Small intestine (tissue), 7 donors: ENCODE measurements around the gene RECQL5. TPM values are rescaled to one million over a fixed set of nuclear protein-coding genes. Genes with fewer than 3 reads are reported as not detected.

ENCODE experiments used
- DNase-seq, 2 donors: peaks; one replicate each; pipeline versions ENCODE4 v3.0.0 to v3.0.0-alpha.2; 2013
- FAIRE-seq: peaks from 2 replicates; lab custom pipeline; 2012; peaks lifted over from hg19 to GRCh38; lab: Jason Lieb, UNC
- H3K27ac ChIP-seq, 3 donors: one replicate each; pipeline ENCODE4 v1.5.1; 2013; ENCODE audit warnings: low read length in 2 of 3, mild to moderate bottlenecking in 2 of 3, control low read depth in 1 of 3, inconsistent platforms in 1 of 3, low read depth in 1 of 3, moderate library complexity in 1 of 3
- H3K27me3 ChIP-seq, 3 donors: one replicate each; pipeline ENCODE4 v1.6.1; 2013; ENCODE audit warnings: low read length in 3 of 3, inconsistent platforms in 1 of 3; ENCODE audit not compliant: control insufficient read depth in 3 of 3, insufficient read depth in 3 of 3
- H3K36me3 ChIP-seq, 3 donors: one replicate each; pipeline ENCODE4 v1.6.1; 2013; ENCODE audit warnings: low read length in 3 of 3, inconsistent platforms in 1 of 3, low read depth in 1 of 3, mild to moderate bottlenecking in 1 of 3, moderate library complexity in 1 of 3; ENCODE audit not compliant: control insufficient read depth in 3 of 3, insufficient read depth in 2 of 3
- H3K4me1 ChIP-seq, 3 donors: one replicate each; pipeline ENCODE4 v1.6.1; 2013; ENCODE audit warnings: low read length in 2 of 3, inconsistent platforms in 1 of 3, low read depth in 1 of 3, mild to moderate bottlenecking in 1 of 3, moderate library complexity in 1 of 3; ENCODE audit not compliant: control insufficient read depth in 3 of 3, insufficient read depth in 2 of 3
- H3K4me3 ChIP-seq, 3 donors: one replicate each; pipeline ENCODE4 v1.5.1; 2013; ENCODE audit warnings: low read length in 3 of 3, control low read depth in 1 of 3, inconsistent platforms in 1 of 3, low read depth in 1 of 3, mild to moderate bottlenecking in 1 of 3, moderate library complexity in 1 of 3
- H3K9me3 ChIP-seq, 2 donors: one replicate each; pipeline ENCODE4 v1.6.1; 2013; ENCODE audit warnings: low read depth in 1 of 2, low read length in 1 of 2; ENCODE audit not compliant: control insufficient read depth in 2 of 2, insufficient read depth in 1 of 2
- WGBS, 3 donors: extraction: QIAGEN DNeasy Blood & Tissue Kit; methylation state at CpG; one replicate each; pipeline ENCODE4 v1.1.7; 2013; 5-methylcytosine and 5-hydroxymethylcytosine counted together
- polyA plus RNA-seq, 4 donors: library from polyadenylated mRNA; stranded (reverse) in 3 of 4; unstranded in 1 of 4; fragments of 200-250 nt in 3 of 4; fragments of 120-200 nt in 1 of 4; gene quantifications; one replicate each; pipeline versions ENCODE4 v1.2.1 to v1.2.3, GENCODE V29; 2013
- donor health status: healthy with polysubstance abuse.
- donor health status: control.
- donor health status: control.
- donor health status: Bipolar disorder and iron deficiency.
- donor health status: healthy.

Gene RECQL5
- polyA plus RNA-seq, 4 donors = 14.6 to 41.2 (median 17.9) TPM

- Histone ChIP-seq H3K36me3 (peaks cover 2 to 62% (median 4%) of the 10 kb centered on the region in 3 donors), H3K4me3 (no peak overlapping the region), H3K27ac (peak overlapping the region; percentile 67 to 92 (median 87)), H3K9me3 (no peaks in the 10 kb centered on the region), H3K4me1 (peaks cover 7 to 37% (median 24%) of the 10 kb centered on the region in 3 donors), H3K27me3 (no peaks in the 10 kb centered on the region)
- DNase-seq = peak; percentile 89 to 98
- FAIRE-seq = no peak
- 13 to 56% (median 26%) methylated on average over 4 of the region's 4 CpGs for WGBS, 3 donors
Observed at GRCh38 chr17:75683583-75683982, 16.6 kb upstream of the RECQL5 start.

GRCh38 chr17:75681289-75681688 lies 14.3 kb upstream of the RECQL5 start:
- no peak overlapping the region for H3K4me3 ChIP-seq
- H3K9me3 ChIP-seq = no peaks in the 10 kb centered on the region
- H3K27ac ChIP-seq = no peak overlapping the region
- H3K4me1 ChIP-seq = peaks cover 4 to 28% (median 18%) of the 10 kb centered on the region in 3 donors
- no peak for FAIRE-seq
- DNase-seq = no peak
- H3K36me3 ChIP-seq = peaks cover 4 to 51% (median 4%) of the 10 kb centered on the region in 3 donors
- no peaks in the 10 kb centered on the region for H3K27me3 ChIP-seq
- WGBS, 3 donors = 83 to 85% (median 84%) methylated on average over 3 of the region's 3 CpGs

- DNase-seq (no peak), FAIRE-seq (no peak)
- Histone ChIP-seq H3K4me3 (no peak overlapping the region), H3K27ac (no peak overlapping the region), H3K36me3 (peaks cover 4 to 49% (median 4%) of the 10 kb centered on the region in 3 donors), H3K27me3 (no peaks in the 10 kb centered on the region), H3K9me3 (no peaks in the 10 kb centered on the region), H3K4me1 (peaks cover 4 to 24% (median 12%) of the 10 kb centered on the region in 3 donors)
- 94% methylated on average over 10 of the region's 10 CpGs for WGBS, 3 donors
Observed at GRCh38 chr17:75680431-75680830, 13.5 kb upstream of the RECQL5 start.

- H3K27me3 ChIP-seq = no peaks in the 10 kb centered on the region
- no peaks in the 10 kb centered on the region for H3K9me3 ChIP-seq
- H3K4me1 ChIP-seq = peaks cover 2 to 18% (median 9%) of the 10 kb centered on the region in 3 donors
- H3K4me3 ChIP-seq = no peak overlapping the region
- peaks cover 4 to 45% (median 4%) of the 10 kb centered on the region in 3 donors for H3K36me3 ChIP-seq
- peak in 1 of 2 donors; percentile 82 for DNase-seq
- no peak for FAIRE-seq
- WGBS, 3 donors = 16 to 59% (median 30%) methylated on average over 11 of the region's 11 CpGs
- peak overlapping the region; percentile 13 to 72 (median 69) for H3K27ac ChIP-seq
Observed at GRCh38 chr17:75679706-75680211, 12.8 kb upstream of the RECQL5 start.

DNA sequence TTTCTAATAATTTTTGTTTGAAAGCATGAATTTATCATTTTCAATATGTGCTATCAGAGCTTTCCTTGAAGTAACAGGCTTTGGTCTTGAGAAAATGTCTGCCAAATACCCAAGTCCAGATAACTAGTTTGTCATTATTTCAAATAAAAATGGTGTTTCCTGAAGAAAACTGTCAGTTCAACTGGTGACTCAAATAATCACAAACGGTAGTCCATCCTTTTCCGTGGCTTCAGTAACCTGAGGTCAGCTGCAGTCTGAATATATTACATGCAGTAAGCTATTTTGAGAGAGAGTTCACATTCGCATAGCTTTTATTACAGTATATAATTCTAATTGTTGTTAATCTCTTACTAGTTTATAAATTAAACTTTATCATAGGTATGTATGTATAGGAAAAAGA lies 9.5 kb upstream of the RECQL5 start:
- WGBS, 3 donors = 75 to 81% (median 76%) methylated on average over 3 of the region's 3 CpGs
- H3K36me3 ChIP-seq = peaks cover 9 to 65% (median 9%) of the 10 kb centered on the region in 3 donors
- no peaks in the 10 kb centered on the region for H3K27me3 ChIP-seq
- DNase-seq (no peak), FAIRE-seq (no peak)
- H3K4me3 ChIP-seq = no peak overlapping the region
- no peaks in the 10 kb centered on the region for H3K4me1 ChIP-seq
- no peak overlapping the region for H3K27ac ChIP-seq
- no peaks in the 10 kb centered on the region for H3K9me3 ChIP-seq

GRCh38 chr17:75673487-75673886 lies 6.5 kb upstream of the RECQL5 start:
- Histone ChIP-seq H3K27me3 (no peaks in the 10 kb centered on the region), H3K4me1 (peaks cover 0 to under 1% (median under 1%) of the 10 kb centered on the region in 3 donors), H3K36me3 (peaks cover 6 to 52% (median 10%) of the 10 kb centered on the region in 3 donors), H3K27ac (no peak overlapping the region), H3K9me3 (no peaks in the 10 kb centered on the region), H3K4me3 (no peak overlapping the region)
- DNase-seq (no peak), FAIRE-seq (no peak)
- WGBS, 3 donors = 79 to 91% (median 88%) methylated on average over 4 of the region's 4 CpGs

DNA sequence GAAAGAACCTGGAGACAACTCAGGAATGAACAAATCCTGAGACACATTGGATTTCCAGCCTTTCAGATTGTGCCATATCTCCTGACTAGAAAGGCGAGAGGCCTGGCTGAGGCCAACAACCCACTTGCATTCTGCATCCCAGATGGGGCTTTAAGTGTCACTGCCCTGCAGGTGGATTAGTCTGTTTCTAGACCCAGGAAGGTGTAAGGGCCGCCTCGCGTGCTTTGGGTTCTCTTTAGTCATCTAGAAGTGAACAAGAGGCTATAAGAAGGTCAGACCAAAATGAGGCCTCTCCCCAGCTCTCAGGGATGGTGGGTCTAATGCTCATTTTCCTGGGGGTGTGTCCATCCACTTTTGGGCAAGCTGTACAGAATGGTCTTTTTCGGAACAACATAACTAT lies 5.1 kb upstream of the RECQL5 start:
- H3K9me3 ChIP-seq = no peaks in the 10 kb centered on the region
- H3K4me3 ChIP-seq = no peak overlapping the region
- WGBS, 3 donors = 96 to 97% (median 97%) methylated on average over 5 of the region's 5 CpGs
- H3K36me3 ChIP-seq = peaks cover 5 to 45% (median 10%) of the 10 kb centered on the region in 3 donors
- H3K27me3 ChIP-seq = no peaks in the 10 kb centered on the region
- H3K27ac ChIP-seq = no peak overlapping the region
- no peak for DNase-seq
- H3K4me1 ChIP-seq = peaks cover 0 to 6% (median 3%) of the 10 kb centered on the region in 3 donors
- no peak for FAIRE-seq

- H3K9me3 ChIP-seq = no peaks in the 10 kb centered on the region
- no peak for DNase-seq
- 61 to 80% (median 77%) methylated on average over 5 of the region's 5 CpGs for WGBS, 3 donors
- H3K4me1 ChIP-seq = peaks cover 0 to 12% (median 8%) of the 10 kb centered on the region in 3 donors
- no peaks in the 10 kb centered on the region for H3K27me3 ChIP-seq
- H3K27ac ChIP-seq = no peak overlapping the region
- peaks cover 5 to 45% (median 10%) of the 10 kb centered on the region in 3 donors for H3K36me3 ChIP-seq
- no peak overlapping the region for H3K4me3 ChIP-seq
- no peak for FAIRE-seq
Observed at GRCh38 chr17:75670868-75671267, 3.9 kb upstream of the RECQL5 start.
